GM13977 (cell line): Measurements from ENCODE around the gene PGM5.

Experiments
- DNase-seq: peaks from one replicate; pipeline ENCODE4 v3.0.0; 2012; ENCODE audit warnings: low spot score
- in situ Hi-C: fragments of 300-500 bp; cut with MboI; formaldehyde crosslinking; loops from one replicate; pipeline ENCODE4 v1.12.0; 2022; ENCODE audit warnings: low sequenced_read_pairs, low pct_unique_long_range_greater_than_20kb, mixed read lengths, inconsistent platforms; ENCODE audit not compliant: unreplicated experiment
- TF ChIP-seq, protein P1 (sequence below): IDR thresholded peaks from 2 replicates; pipeline ENCODE4 v1.5.1; 2012; ENCODE audit warnings: mild to moderate bottlenecking, control low read depth; ENCODE audit not compliant: insufficient read depth; ENCODE audit errors: extremely low read depth, missing control alignments

The PGM5 gene

DNA sequence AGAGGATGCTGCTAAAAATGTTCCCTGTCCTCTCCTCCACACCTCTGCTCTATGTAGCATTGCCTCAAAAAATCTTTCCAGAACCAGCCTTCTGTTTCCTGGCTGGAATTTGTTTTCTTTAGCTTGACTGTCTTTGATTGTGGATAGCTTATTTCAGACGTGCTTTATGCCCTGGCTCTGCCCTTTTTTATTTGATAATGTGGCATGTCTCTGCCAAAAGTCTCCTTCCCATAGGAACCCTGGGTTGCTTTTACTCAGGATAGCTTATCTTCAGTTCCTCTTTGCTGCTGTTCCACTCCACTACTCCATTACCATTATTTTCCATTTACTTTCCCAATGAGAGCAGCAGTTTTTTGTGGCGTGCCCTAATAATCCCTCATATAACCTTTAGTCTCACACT, 185.2 kb downstream of the PGM5 start:
- in situ Hi-C loops, result no loop called here
- DNase-seq, result no peak
- TF ChIP-seq, protein P1, sequence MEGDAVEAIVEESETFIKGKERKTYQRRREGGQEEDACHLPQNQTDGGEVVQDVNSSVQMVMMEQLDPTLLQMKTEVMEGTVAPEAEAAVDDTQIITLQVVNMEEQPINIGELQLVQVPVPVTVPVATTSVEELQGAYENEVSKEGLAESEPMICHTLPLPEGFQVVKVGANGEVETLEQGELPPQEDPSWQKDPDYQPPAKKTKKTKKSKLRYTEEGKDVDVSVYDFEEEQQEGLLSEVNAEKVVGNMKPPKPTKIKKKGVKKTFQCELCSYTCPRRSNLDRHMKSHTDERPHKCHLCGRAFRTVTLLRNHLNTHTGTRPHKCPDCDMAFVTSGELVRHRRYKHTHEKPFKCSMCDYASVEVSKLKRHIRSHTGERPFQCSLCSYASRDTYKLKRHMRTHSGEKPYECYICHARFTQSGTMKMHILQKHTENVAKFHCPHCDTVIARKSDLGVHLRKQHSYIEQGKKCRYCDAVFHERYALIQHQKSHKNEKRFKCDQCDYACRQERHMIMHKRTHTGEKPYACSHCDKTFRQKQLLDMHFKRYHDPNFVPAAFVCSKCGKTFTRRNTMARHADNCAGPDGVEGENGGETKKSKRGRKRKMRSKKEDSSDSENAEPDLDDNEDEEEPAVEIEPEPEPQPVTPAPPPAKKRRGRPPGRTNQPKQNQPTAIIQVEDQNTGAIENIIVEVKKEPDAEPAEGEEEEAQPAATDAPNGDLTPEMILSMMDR, result no peak

DNA sequence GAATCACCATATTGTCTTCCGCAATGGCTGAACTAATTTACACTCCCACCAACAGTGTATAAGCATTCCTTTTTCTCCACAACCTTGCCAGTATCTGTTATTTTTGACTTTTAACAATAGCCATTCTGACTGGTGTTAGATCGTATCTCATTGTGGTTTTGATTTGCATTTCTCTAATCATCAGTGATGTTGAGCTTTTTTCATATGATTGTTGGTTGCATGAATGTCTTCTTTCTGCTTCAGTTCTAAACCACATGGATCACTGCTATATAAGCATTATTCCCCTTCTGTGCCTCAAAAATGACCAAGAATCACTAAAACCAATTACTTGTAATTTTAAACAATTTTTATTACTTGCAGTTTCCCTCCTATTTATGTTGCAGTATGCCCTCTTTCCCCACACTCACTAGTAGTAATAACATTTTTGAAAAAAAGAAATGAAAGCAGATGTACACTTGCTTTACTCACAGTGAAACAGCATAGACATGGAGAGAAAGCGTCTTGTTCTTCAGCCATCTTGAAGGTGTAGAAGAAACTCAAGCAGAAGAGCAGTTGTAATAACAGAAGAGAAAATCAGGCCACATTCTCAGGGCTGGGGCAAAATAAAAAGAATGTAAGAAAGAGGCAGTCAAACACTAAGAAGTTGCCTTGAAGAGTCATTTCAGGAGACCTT, 188.8 kb downstream of the PGM5 start:
- DNase-seq, result peak; percentile 15
- in situ Hi-C loops, result no loop called here
- TF ChIP-seq, protein P1, result no peak

DNA sequence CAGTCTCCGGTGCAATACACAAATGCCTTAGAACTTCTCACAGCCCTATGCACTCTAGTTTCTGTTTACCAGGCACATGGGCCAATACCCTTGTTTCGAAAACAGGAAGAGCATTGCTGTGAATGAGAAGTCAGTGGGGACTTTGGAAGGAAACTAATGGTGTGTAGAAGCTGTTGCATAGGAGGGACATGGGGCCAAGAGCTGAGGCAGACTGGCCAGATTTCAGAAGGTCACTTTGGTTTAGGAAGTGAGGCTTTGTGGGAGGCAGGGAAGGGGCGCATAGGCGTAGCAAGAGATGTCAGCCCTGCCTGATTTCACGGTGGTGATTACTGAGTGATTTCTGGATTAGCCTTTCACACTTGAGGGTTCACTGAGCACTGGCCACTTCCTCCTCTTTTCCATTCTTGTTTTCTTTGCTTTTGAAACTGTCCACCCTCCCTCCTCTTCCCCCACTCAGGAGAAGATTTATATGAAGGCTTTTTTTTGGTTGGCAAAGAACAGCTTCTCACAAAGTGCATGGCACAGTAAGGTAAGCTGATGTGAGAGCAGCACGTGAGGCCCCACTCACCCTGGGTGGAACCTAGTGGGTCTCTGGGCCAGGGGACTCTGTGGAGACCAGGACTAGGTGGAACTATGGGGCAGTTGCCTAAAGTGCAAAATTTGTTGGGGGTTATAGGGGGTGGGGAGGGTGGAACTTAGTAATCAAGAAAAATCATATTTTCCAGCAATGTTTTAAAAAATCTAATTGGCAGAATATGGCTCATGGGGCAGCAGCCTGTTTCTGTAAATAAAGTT, 190.4 kb downstream of the PGM5 start:
- peak; percentile 37 for DNase-seq
- in situ Hi-C loops, result no loop called here
- TF ChIP-seq, protein P1, result no peak

DNA sequence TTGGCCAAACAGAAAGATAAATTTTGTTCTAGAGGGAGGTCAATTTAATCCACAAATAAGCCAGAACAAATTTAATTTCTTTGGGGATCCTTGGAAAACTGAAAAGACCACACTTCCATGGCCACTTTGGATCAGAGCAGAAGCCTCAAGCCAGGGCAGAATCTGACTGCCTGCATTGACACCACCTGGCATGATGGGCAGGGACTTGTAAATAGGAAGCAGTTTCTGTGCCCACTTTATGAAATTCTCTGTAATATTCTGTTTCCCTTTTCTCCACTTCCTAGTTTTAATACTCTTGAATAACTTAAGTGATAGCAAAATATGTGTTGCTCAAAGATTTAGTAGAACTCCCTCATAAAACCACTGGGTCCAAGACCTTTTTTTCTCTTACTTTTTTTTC, 191.0 kb downstream of the PGM5 start:
- TF ChIP-seq, protein P1, result no peak
- in situ Hi-C loops, result no loop called here
- no peak for DNase-seq

DNA sequence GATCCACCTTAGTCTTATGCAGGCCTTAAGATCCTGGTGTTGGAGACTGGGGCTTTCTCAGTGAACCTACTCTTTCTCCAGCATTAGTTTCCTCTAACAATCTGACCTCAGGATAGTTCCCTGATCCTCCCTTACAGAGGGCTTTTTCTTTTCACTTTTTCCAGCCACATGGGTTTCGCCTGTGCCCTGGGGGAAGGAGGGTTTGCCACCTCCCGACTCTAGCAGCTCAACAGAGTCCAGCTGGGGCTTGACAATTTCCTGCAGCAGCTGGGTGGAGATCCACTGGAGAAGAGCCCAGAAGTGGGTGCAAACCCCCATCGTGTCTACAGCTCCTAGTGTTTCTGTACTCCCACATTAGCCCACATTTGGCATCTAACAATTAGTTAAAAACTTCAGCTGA, 191.8 kb downstream of the PGM5 start:
- in situ Hi-C loops, result no loop called here
- no peak for DNase-seq
- TF ChIP-seq, protein P1, result no peak

DNA sequence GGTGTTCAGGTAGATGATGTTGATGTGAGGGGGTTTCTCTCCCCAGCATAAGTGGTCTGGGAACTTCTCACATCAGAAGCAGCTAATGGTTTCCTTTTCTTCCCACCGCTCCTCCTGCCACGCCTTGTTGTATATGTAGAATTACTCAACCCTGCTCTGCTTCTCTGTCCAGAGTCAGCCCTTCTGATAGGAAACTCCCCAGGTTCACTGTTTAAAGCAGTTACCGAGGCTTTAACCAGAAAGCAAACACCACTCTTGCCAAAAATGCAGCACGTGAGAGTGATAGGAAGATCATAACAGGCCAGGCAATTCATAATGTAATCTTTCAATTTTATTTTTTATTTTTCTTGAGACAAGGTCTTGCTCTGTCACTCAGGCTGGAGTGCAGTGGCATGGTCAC, 194.8 kb downstream of the PGM5 start:
- no peak for DNase-seq
- in situ Hi-C loops, result no loop called here
- TF ChIP-seq, protein P1, result no peak
